K562 (cell line): Measurements from ENCODE around the gene MFSD8. TPM values are rescaled to one million over a fixed set of nuclear protein-coding genes. Genes with fewer than 3 reads are reported as not detected.

Experiments used
- CXXC5 ChIP-seq: fragments of 250-450 bp; sonication (Bioruptor Pico); IDR thresholded peaks from 2 replicates; pipeline ENCODE4 v1.8.0; 2022; ENCODE audit warnings: inconsistent platforms, mild to moderate bottlenecking, moderate library complexity
- DACH1 ChIP-seq: fragments of 450-650 bp; IDR thresholded peaks from 2 replicates; pipeline ENCODE4 v1.6.1; 2018; ENCODE audit not compliant: partially characterized antibody
- ESRRA ChIP-seq: fragments of 450-650 bp; IDR thresholded peaks from 2 replicates; pipeline ENCODE4 v1.6.1; 2014; ENCODE audit warnings: low read depth, mild to moderate bottlenecking, moderate library complexity, borderline replicate concordance
- ETV1 ChIP-seq: fragments of 450-650 bp; conservative IDR thresholded peaks from 2 replicates; pipeline ENCODE4 v1.6.1; 2016; ENCODE audit warnings: missing genetic modification characterization, control low read depth, low read depth, missing compliant biosample characterization
- GABPA ChIP-seq: fragments of 200-800 bp; sonication (Bioruptor generic); conservative IDR thresholded peaks from 2 replicates; pipeline ENCODE4 v1.6.1; 2016; ENCODE audit warnings: low read depth, missing genetic modification characterization, missing compliant biosample characterization
- HLTF ChIP-seq: fragments of 450-650 bp; IDR thresholded peaks from 2 replicates; pipeline ENCODE4 v1.6.1; 2016
- LARP7 ChIP-seq: fragments of 450-650 bp; IDR thresholded peaks from 2 replicates; pipeline ENCODE4 v1.6.1; 2016
- MECOM ChIP-seq: fragments of 250-450 bp; sonication (Bioruptor Pico); IDR thresholded peaks from 2 replicates; pipeline ENCODE4 v1.8.0; 2022; ENCODE audit warnings: inconsistent platforms
- RBFOX2 ChIP-seq: fragments of 200-400 bp; formaldehyde crosslinking; IDR thresholded peaks from 2 replicates; pipeline ENCODE4 v1.6.1; 2017; ENCODE audit warnings: low read depth, mild to moderate bottlenecking, low read length, moderate library complexity
- RBM15 ChIP-seq: fragments of 200-400 bp; formaldehyde crosslinking; IDR thresholded peaks from 2 replicates; pipeline ENCODE4 v1.6.1; 2018; ENCODE audit warnings: mild to moderate bottlenecking, low read length, moderate library complexity; ENCODE audit not compliant: insufficient read depth
- TBL1XR1 ChIP-seq, 2 experiments: IDR thresholded peaks; 2 replicates each; pipeline ENCODE4 v1.6.1; 2012; ENCODE audit warnings: improper control_type of control experiment in 2 of 2, low read length in 2 of 2, mild to moderate bottlenecking in 1 of 2
- ZNF165 ChIP-seq: fragments of 250-450 bp; sonication (Bioruptor Pico); IDR thresholded peaks from 2 replicates; pipeline ENCODE4 v1.4.0; 2020; ENCODE audit warnings: borderline replicate concordance
- ZNF232 ChIP-seq: sonication (generic); formaldehyde crosslinking; IDR thresholded peaks from 2 replicates; pipeline ENCODE4 v1.8.0; 2022; ENCODE audit warnings: mild to moderate bottlenecking, missing genetic modification reagents
- polyA plus RNA-seq, 8 experiments: library from polyadenylated mRNA; depleted of rRNA in 4 of 8; stranded (reverse) in 5 of 8; unstranded in 3 of 8; fragments of >200 nt; fragmentation: Nextera tagmentation in 2 of 8; fragmentation: Illumina TruSeq in 1 of 8; extraction: Ambion mirVana in 2 of 8; extraction: Trizol in 1 of 8; gene quantifications; 2 replicates each; pipeline versions ENCODE4 v1.2.1 to v1.2.3, GENCODE V29; 2011 to 2014; ENCODE audit warnings: inconsistent platforms in 1 of 8, missing spikeins in 1 of 8
- total RNA-seq, 7 experiments: library from RNA; depleted of rRNA in 6 of 7; stranded (reverse); fragments of >200 nt in 6 of 7; fragmentation: Illumina TruSeq in 2 of 7; extraction: Trizol in 2 of 7; gene quantifications; 2 replicates each; pipeline versions ENCODE4 v1.2.1 to v1.2.3, GENCODE V29; 2011 to 2021; ENCODE audit warnings: low replicate concordance in 1 of 7
- TF ChIP-seq, protein P1 (sequence below): fragments of 250-450 bp; sonication (Bioruptor Pico); IDR thresholded peaks from 2 replicates; pipeline ENCODE4 v1.9.0; 2021; ENCODE audit warnings: mild to moderate bottlenecking
- TF ChIP-seq, protein P2 (sequence below): fragments of 200-800 bp; sonication (Bioruptor generic); IDR thresholded peaks from 2 replicates; pipeline ENCODE4 v1.6.1; 2017; ENCODE audit warnings: missing genetic modification characterization, missing compliant biosample characterization
- TF ChIP-seq, protein P3 (sequence below), 2 experiments: IDR thresholded peaks; 2 replicates each; pipeline ENCODE4 v1.6.1; 2012; ENCODE audit warnings: improper control_type of control experiment in 2 of 2, low read depth in 2 of 2, low read length in 2 of 2, borderline replicate concordance in 1 of 2

Gene MFSD8
- total and polyA plus RNA-seq, 9 of the 15 experiments (the other 6 are each of a cell fraction or from before 2014, with no cell fraction given) = 7.0 to 27.2 (median 18.7) TPM

DNA sequence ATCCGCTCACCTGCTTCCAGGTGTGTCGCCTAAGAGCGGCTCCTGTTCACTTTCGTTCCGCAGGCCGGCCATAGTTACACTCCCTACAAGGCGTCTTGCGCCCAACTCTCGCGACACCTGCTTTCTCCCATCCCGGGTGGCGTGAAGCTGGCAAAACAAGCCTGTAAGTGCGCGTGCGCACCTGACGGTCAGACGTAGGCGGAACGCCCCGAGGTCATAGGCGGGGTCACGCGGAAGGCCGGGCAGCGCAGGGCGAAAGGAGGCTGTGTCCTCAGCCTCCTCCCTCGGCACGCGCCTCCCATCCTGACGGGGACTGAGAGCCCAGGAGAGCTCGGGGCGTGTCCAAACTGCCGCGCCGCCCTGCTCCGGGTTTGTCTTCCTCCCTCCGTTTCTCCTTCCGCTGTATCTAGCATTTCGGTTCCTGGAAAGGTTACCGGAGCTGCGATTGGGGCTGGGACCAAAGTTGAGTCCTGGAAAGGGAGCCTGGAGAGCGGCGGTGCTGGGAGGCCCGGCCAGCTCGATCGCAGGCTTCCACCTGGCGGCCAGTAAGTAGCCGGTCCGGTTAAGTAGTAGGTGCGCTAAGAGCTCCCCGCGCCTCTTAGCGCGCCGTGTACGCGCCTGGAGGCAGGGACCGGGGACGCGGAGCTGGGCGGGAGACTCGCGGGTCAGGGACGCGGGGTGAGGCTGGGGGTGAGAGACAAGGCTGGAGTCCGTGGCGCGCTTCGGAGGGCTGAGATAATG lies at the start of gene MFSD8, which contains the start of gene ABHD18 (continued):
- peak; percentile 70 for TF ChIP-seq ETV1 (tag)
- TF ChIP-seq MECOM (CRISPR knock-in tag) = no peak
- no peak for TF ChIP-seq DACH1
- TF ChIP-seq ZNF165 (CRISPR knock-in tag) = no peak
- no peak for TF ChIP-seq ZNF232
- TF ChIP-seq TBL1XR1 (IDR thresholded peaks at IDR 0.05; ENCODE audit: low read length in 2 of 2) = no peak; a peak in 1 of 4 replicates
- TF ChIP-seq, protein P1, sequence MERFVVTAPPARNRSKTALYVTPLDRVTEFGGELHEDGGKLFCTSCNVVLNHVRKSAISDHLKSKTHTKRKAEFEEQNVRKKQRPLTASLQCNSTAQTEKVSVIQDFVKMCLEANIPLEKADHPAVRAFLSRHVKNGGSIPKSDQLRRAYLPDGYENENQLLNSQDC = no peak
- TF ChIP-seq LARP7 = no peak
- TF ChIP-seq RBFOX2 = peak; percentile 94
- peak; percentile 91 for TF ChIP-seq ESRRA
- TF ChIP-seq CXXC5 (CRISPR knock-in tag) = peak; percentile 91
- TF ChIP-seq, protein P2, sequence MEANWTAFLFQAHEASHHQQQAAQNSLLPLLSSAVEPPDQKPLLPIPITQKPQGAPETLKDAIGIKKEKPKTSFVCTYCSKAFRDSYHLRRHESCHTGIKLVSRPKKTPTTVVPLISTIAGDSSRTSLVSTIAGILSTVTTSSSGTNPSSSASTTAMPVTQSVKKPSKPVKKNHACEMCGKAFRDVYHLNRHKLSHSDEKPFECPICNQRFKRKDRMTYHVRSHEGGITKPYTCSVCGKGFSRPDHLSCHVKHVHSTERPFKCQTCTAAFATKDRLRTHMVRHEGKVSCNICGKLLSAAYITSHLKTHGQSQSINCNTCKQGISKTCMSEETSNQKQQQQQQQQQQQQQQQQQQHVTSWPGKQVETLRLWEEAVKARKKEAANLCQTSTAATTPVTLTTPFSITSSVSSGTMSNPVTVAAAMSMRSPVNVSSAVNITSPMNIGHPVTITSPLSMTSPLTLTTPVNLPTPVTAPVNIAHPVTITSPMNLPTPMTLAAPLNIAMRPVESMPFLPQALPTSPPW (CRISPR knock-in tag) = no peak; the same call in 1 of the 2 replicates
- TF ChIP-seq GABPA (tag) = peak; percentile 83
- TF ChIP-seq, protein P3, sequence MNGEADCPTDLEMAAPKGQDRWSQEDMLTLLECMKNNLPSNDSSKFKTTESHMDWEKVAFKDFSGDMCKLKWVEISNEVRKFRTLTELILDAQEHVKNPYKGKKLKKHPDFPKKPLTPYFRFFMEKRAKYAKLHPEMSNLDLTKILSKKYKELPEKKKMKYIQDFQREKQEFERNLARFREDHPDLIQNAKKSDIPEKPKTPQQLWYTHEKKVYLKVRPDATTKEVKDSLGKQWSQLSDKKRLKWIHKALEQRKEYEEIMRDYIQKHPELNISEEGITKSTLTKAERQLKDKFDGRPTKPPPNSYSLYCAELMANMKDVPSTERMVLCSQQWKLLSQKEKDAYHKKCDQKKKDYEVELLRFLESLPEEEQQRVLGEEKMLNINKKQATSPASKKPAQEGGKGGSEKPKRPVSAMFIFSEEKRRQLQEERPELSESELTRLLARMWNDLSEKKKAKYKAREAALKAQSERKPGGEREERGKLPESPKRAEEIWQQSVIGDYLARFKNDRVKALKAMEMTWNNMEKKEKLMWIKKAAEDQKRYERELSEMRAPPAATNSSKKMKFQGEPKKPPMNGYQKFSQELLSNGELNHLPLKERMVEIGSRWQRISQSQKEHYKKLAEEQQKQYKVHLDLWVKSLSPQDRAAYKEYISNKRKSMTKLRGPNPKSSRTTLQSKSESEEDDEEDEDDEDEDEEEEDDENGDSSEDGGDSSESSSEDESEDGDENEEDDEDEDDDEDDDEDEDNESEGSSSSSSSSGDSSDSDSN (IDR thresholded peaks at IDR 0.05; ENCODE audit: borderline replicate concordance in 1 of 2, low read depth in 2 of 2, low read length in 2 of 2) = peak; percentile 5 to 90; a peak in 2 of 4 replicates
- no peak for TF ChIP-seq HLTF
- no peak for TF ChIP-seq RBM15
